HepG2 (cell line): ENCODE measurements around the gene PNKP. TPM values are rescaled to one million over a fixed set of nuclear protein-coding genes. Genes with fewer than 3 reads are reported as not detected.

Experiments used
- ATAC-seq: fragments of 200-7000 bp; cut with Tn5 transposase; 3 replicates; pipeline ENCODE4 v1.9.1; 2020; ENCODE audit warnings: mild to moderate bottlenecking, moderate library complexity
- BruUV-seq: library from RNA; stranded (reverse); fragments of 400-500 nt; replicated peaks from 2 replicates; lab custom pipeline; 2021; lab: Mats Ljungman, UMichigan
- CTCF ChIA-PET: fragments of 300-600 bp; formaldehyde crosslinking; extraction: SDS; loops from one replicate; lab custom pipeline; 2021; ENCODE audit warnings: low total read pairs, inconsistent platforms, low intra/inter-chr PET ratio; lab: Yijun Ruan, JAX
- POLR2A ChIA-PET: fragments of 350-600 bp; sonication (Branson Sonifier 250); formaldehyde crosslinking; loops from one replicate; lab custom pipeline; 2020; ENCODE audit warnings: antibody characterized with exemption, inconsistent platforms; lab: Yijun Ruan, JAX
- DNase-seq: peaks from one replicate; pipeline ENCODE4 v3.0.0-alpha.2; 2015; ENCODE audit warnings: low spot score
- FAIRE-seq: peaks from 3 replicates; lab custom pipeline; 2011; peaks lifted over from hg19 to GRCh38; lab: Jason Lieb, UNC
- H2AFZ ChIP-seq: one replicate; pipeline ENCODE4 v1.6.1; 2011; ENCODE audit warnings: low read length, inconsistent platforms
- H3K27ac ChIP-seq: fragments of 300-600 bp; 3 replicates; pipeline ENCODE4 v1.8.0; 2011; ENCODE audit warnings: mixed run types, mild to moderate bottlenecking, mixed read lengths, low read length, inconsistent platforms; ENCODE audit not compliant: insufficient read depth; ENCODE audit errors: extremely low read length
- H3K27me3 ChIP-seq, 2 experiments: fragments of 200-600 bp in 1 of 2; 2 replicates in 1 of 2; 3 replicates in 1 of 2; pipeline versions ENCODE4 v1.6.0 to v1.8.0; 2011; ENCODE audit warnings: low read length in 2 of 2, mild to moderate bottlenecking in 2 of 2, moderate library complexity in 2 of 2, inconsistent platforms in 1 of 2; ENCODE audit not compliant: insufficient read depth in 2 of 2, control insufficient read depth in 1 of 2
- H3K36me3 ChIP-seq, 2 experiments: fragments of 200-600 bp in 1 of 2; replicated peaks in 1 of 2; 2 replicates in 1 of 2; 3 replicates in 1 of 2; pipeline versions ENCODE4 v1.5.1 to v1.8.0; 2011; ENCODE audit warnings: low read length in 2 of 2, inconsistent platforms in 1 of 2; ENCODE audit not compliant: insufficient read depth in 2 of 2, control insufficient read depth in 1 of 2
- H3K4me1 ChIP-seq: 2 replicates; pipeline ENCODE4 v1.5.1; 2012; ENCODE audit warnings: low read length, inconsistent platforms; ENCODE audit not compliant: insufficient read depth
- H3K4me2 ChIP-seq: 2 replicates; pipeline ENCODE4 v1.6.0; 2011; ENCODE audit warnings: low read depth, low read length, inconsistent platforms
- H3K4me3 ChIP-seq, 3 experiments: fragments of 200-600 bp in 1 of 3; sonication (generic), shearing (Covaris generic) in 1 of 3; replicated peaks in 1 of 3; 2 replicates each; pipeline ENCODE4 v1.5.1; 2011 to 2016; ENCODE audit warnings: low read length in 3 of 3, inconsistent platforms in 2 of 3, low read depth in 2 of 3, mild to moderate bottlenecking in 2 of 3, control low read depth in 1 of 3, mixed read lengths in 1 of 3; ENCODE audit not compliant: insufficient read depth in 1 of 3
- H3K79me2 ChIP-seq: one replicate; pipeline ENCODE4 v1.6.1; 2011; ENCODE audit warnings: low read length, inconsistent platforms; ENCODE audit not compliant: insufficient read depth
- H3K9ac ChIP-seq: 2 replicates; pipeline ENCODE4 v1.6.0; 2011; ENCODE audit warnings: mild to moderate bottlenecking, low read depth, low read length, inconsistent platforms; ENCODE audit not compliant: insufficient read depth
- H3K9me3 ChIP-seq: 2 replicates; pipeline ENCODE4 v1.5.1; 2012; ENCODE audit warnings: mild to moderate bottlenecking, low read length
- H4K20me1 ChIP-seq: 2 replicates; pipeline ENCODE4 v1.6.0; 2011; ENCODE audit warnings: inconsistent platforms, mild to moderate bottlenecking, low read length, moderate library complexity; ENCODE audit not compliant: insufficient read depth
- GLMP ChIP-seq: sonication (generic); formaldehyde crosslinking; IDR thresholded peaks from 2 replicates; pipeline ENCODE4 v1.9.0; 2021; ENCODE audit warnings: missing genetic modification reagents, mild to moderate bottlenecking, borderline replicate concordance
- HOXD1 ChIP-seq: sonication (generic); formaldehyde crosslinking; IDR thresholded peaks from 2 replicates; pipeline ENCODE4 v1.5.0; 2020; ENCODE audit warnings: missing genetic modification reagents
- ISL2 ChIP-seq: sonication (generic); formaldehyde crosslinking; IDR thresholded peaks from 2 replicates; pipeline ENCODE4 v1.5.0; 2020; ENCODE audit warnings: missing genetic modification reagents
- MTF2 ChIP-seq: sonication (generic); formaldehyde crosslinking; IDR thresholded peaks from 2 replicates; pipeline ENCODE4 v1.5.0; 2020; ENCODE audit warnings: missing genetic modification reagents, borderline replicate concordance
- RBM22 ChIP-seq: fragments of 200-400 bp; formaldehyde crosslinking; optimal IDR thresholded peaks from 2 replicates; pipeline ENCODE3; 2017; ENCODE audit warnings: mild to moderate bottlenecking, low read length, moderate library complexity
- RORA ChIP-seq: sonication (generic); formaldehyde crosslinking; IDR thresholded peaks from 2 replicates; pipeline ENCODE4 v1.5.0; 2020; ENCODE audit warnings: mild to moderate bottlenecking, missing genetic modification reagents, moderate library complexity
- ZBTB33 ChIP-seq: sonication (generic); formaldehyde crosslinking; IDR thresholded peaks from 2 replicates; pipeline ENCODE4 v1.4.0; 2020; ENCODE audit warnings: missing genetic modification reagents
- ZBTB34 ChIP-seq: sonication (generic); formaldehyde crosslinking; IDR thresholded peaks from 2 replicates; pipeline ENCODE4 v1.8.0; 2022; ENCODE audit warnings: mild to moderate bottlenecking, missing genetic modification reagents
- ZBTB46 ChIP-seq: sonication (generic); formaldehyde crosslinking; IDR thresholded peaks from 2 replicates; pipeline ENCODE4 v1.4.0; 2020; ENCODE audit warnings: mild to moderate bottlenecking, missing genetic modification reagents, borderline replicate concordance
- ZMYM3 ChIP-seq: sonication (generic); formaldehyde crosslinking; IDR thresholded peaks from 2 replicates; pipeline ENCODE4 v1.5.1; 2020; ENCODE audit warnings: mild to moderate bottlenecking, missing genetic modification reagents
- ZNF350 ChIP-seq: sonication (generic); formaldehyde crosslinking; IDR thresholded peaks from 2 replicates; pipeline ENCODE4 v1.4.0; 2020; ENCODE audit warnings: mild to moderate bottlenecking, low read depth, missing genetic modification reagents, borderline replicate concordance
- WGBS: methylation state at CpG from one replicate; pipeline ENCODE4 v1.1.6; 2017; ENCODE audit warnings: low lambda C conversion rate; 5-methylcytosine and 5-hydroxymethylcytosine counted together
- in situ Hi-C: cut with HindIII; loops from 2 replicates; pipeline ENCODE4 v1.10.0; 2017; ENCODE audit warnings: low pct_unique_long_range_greater_than_20kb; ENCODE audit not compliant: extremely low pct_ligation_motif_present
- intact Hi-C: fragments of 100-400 bp; cut with micrococcal nuclease; formaldehyde crosslinking; loops from one replicate; pipeline ENCODE4 v1.10.0; 2022; ENCODE audit not compliant: unreplicated experiment
- polyA plus RNA-seq, 8 experiments: library from polyadenylated mRNA; depleted of rRNA in 3 of 8; stranded (reverse) in 7 of 8; unstranded in 1 of 8; fragments of >200 nt; fragmentation: Illumina TruSeq in 4 of 8; extraction: Trizol in 4 of 8; gene quantifications; 2 replicates each; pipeline versions ENCODE4 v1.2.1 to v1.2.3, GENCODE V29; 2011 to 2016; ENCODE audit warnings: low read depth in 4 of 8, missing spikeins in 1 of 8, mixed read lengths in 1 of 8; ENCODE audit not compliant: insufficient read depth in 1 of 8
- total RNA-seq, 5 experiments: library from RNA; depleted of rRNA; stranded (reverse); fragments of >200 nt; fragmentation: Illumina TruSeq; extraction: Trizol; gene quantifications; 2 replicates each; pipeline ENCODE4 v1.2.3, GENCODE V29; 2016; ENCODE audit warnings: low read depth in 1 of 5

The PNKP gene
- total and polyA plus RNA-seq, 2 of the 13 experiments (the other 11 are each of a cell fraction or from before 2014, with no cell fraction given), result 12.7 to 27.1 TPM

GRCh38 chr19:49889038-49889686 is 21.8 kb upstream of the PNKP start:
- H3K36me3 ChIP-seq, result peaks cover 0 to 8% of the 10 kb centered on the region in 2 experiments; a peak in 4 of 5 replicates
- DNase-seq, result no peak
- FAIRE-seq, result no peak
- in situ Hi-C loops, result no loop called here
- WGBS, result 96% methylated on average over 19 of the region's 23 CpGs
- no peaks in the 10 kb centered on the region for H3K79me2 ChIP-seq
- intact Hi-C loops, result no loop called here
- no peak overlapping the region for H3K27ac ChIP-seq
- H2AFZ ChIP-seq, result no peak overlapping the region
- TF ChIP-seq RBM22, result peak; percentile 81
- TF ChIP-seq ZMYM3 (CRISPR knock-in tag), result no peak
- TF ChIP-seq, all 625 proteins: peak for 1
- Histone ChIP-seq H3K27me3 (no peaks in the 10 kb centered on the region; a peak in 1 of 5 replicates), H3K4me2 (no peak overlapping the region), H3K4me3 (no peak overlapping the region), H3K9me3 (no peaks in the 10 kb centered on the region), H3K4me1 (no peaks in the 10 kb centered on the region), H3K9ac (no peak overlapping the region), H4K20me1 (no peaks in the 10 kb centered on the region)
- BruUV-seq, result no TSS peak
- POLR2A ChIA-PET, result no interaction called here
- ATAC-seq, result no peak
- CTCF ChIA-PET, result no interaction called here

GRCh38 chr19:49888510-49888824 is 21.1 kb upstream of the PNKP start:
- WGBS, result 93% methylated on average over 9 of the region's 18 CpGs
- Histone ChIP-seq H3K9me3 (no peaks in the 10 kb centered on the region), H3K4me1 (no peaks in the 10 kb centered on the region), H2AFZ (no peak overlapping the region), H3K27ac (no peak overlapping the region), H3K79me2 (no peaks in the 10 kb centered on the region), H3K4me3 (no peak overlapping the region), H3K36me3 (peaks cover 3 to 15% of the 10 kb centered on the region in 2 experiments; a peak in 4 of 5 replicates), H3K27me3 (no peaks in the 10 kb centered on the region; a peak in 1 of 5 replicates), H3K4me2 (no peak overlapping the region), H4K20me1 (no peaks in the 10 kb centered on the region), H3K9ac (no peak overlapping the region)
- intact Hi-C loops (no loop called here), in situ Hi-C loops (no loop called here)
- DNase-seq, result no peak
- no TSS peak for BruUV-seq
- ChIA-PET POLR2A (no interaction called here), CTCF (no interaction called here)
- no peak for ATAC-seq
- FAIRE-seq, result no peak
- TF ChIP-seq ZBTB33 (no peak), ZBTB34 (no peak), HOXD1 (no peak), ZNF350 (no peak), ZBTB46 (no peak), GLMP (CRISPR knock-in tag) (no peak), MTF2 (no peak), ISL2 (CRISPR knock-in tag) (no peak), RORA (no peak)
